Activated naive CD8-positive, alpha-beta T cell treated with anti-CD3 and anti-CD28 coated beads for 36 hours (primary cell): ENCODE data around the gene OSBPL3. TPM values are rescaled to one million over a fixed set of nuclear protein-coding genes. Genes with fewer than 3 reads are reported as not detected.
A peak's percentile ranks its signal among the peaks of the same experiment; 100 is the strongest.

Source experiments
- DNase-seq: peaks from one replicate; pipeline ENCODE4 v3.0.0; 2021
- H3K27ac Mint-ChIP-seq: one replicate; pipeline ENCODE4 v1.8.0; 2022; ENCODE audit warnings: mild to moderate bottlenecking, moderate library complexity, mixed read lengths
- H3K27me3 Mint-ChIP-seq: one replicate; pipeline ENCODE4 v1.8.0; 2022; ENCODE audit warnings: mild to moderate bottlenecking, mixed read lengths
- H3K36me3 Mint-ChIP-seq: one replicate; pipeline ENCODE4 v1.8.0; 2021; ENCODE audit warnings: mild to moderate bottlenecking, mixed read lengths
- H3K4me1 Mint-ChIP-seq: one replicate; pipeline ENCODE4 v1.8.0; 2021; ENCODE audit warnings: mixed read lengths
- H3K4me3 Mint-ChIP-seq: one replicate; pipeline ENCODE4 v1.8.0; 2022; ENCODE audit warnings: mild to moderate bottlenecking, moderate library complexity, mixed read lengths
- H3K9me3 Mint-ChIP-seq: one replicate; pipeline ENCODE4 v1.8.0; 2022; ENCODE audit warnings: mixed read lengths
- total RNA-seq, 2 experiments: library from RNA; stranded (reverse); gene quantifications; one replicate each; pipeline ENCODE4 v1.2.3, GENCODE V29; 2021

Gene OSBPL3
- total RNA-seq, 2 experiments from 2014 or later: 40.8 to 44.1 TPM

GRCh38 chr7:24824896-24825295, 155.1 kb downstream of the OSBPL3 start:
- H3K27ac Mint-ChIP-seq: no peak overlapping the region
- peaks cover 69% of the 10 kb centered on the region for H3K36me3 Mint-ChIP-seq

GRCh38 chr7:24824400-24824799, 155.6 kb downstream of the OSBPL3 start:
- DNase-seq: no peak
- H3K27me3 Mint-ChIP-seq: no peaks in the 10 kb centered on the region
- no peak overlapping the region for H3K4me3 Mint-ChIP-seq
- H3K27ac Mint-ChIP-seq: no peak overlapping the region
- no peaks in the 10 kb centered on the region for H3K9me3 Mint-ChIP-seq
- peaks cover 67% of the 10 kb centered on the region for H3K36me3 Mint-ChIP-seq
- peaks cover 65% of the 10 kb centered on the region for H3K4me1 Mint-ChIP-seq

More at GRCh38 chr7:24824896-24825295, 155.1 kb downstream of the OSBPL3 start:
- Mint-ChIP-seq H3K4me3 (no peak overlapping the region), H3K9me3 (no peaks in the 10 kb centered on the region), H3K27me3 (no peaks in the 10 kb centered on the region), H3K4me1 (peaks cover 63% of the 10 kb centered on the region)
- DNase-seq: no peak

- DNase-seq: no peak
- no peaks in the 10 kb centered on the region for H3K9me3 Mint-ChIP-seq
- H3K4me3 Mint-ChIP-seq: no peak overlapping the region
- H3K27ac Mint-ChIP-seq: peak overlapping the region; percentile 95
- H3K27me3 Mint-ChIP-seq: no peaks in the 10 kb centered on the region
- H3K4me1 Mint-ChIP-seq: peaks cover 53% of the 10 kb centered on the region
- peaks cover 63% of the 10 kb centered on the region for H3K36me3 Mint-ChIP-seq
Observed at GRCh38 chr7:24821754-24822054, 158.3 kb downstream of the OSBPL3 start.

GRCh38 chr7:24821045-24821753, 158.8 kb downstream of the OSBPL3 start:
- H3K36me3 Mint-ChIP-seq: peaks cover 63% of the 10 kb centered on the region
- peak; percentile 83 for DNase-seq
- H3K9me3 Mint-ChIP-seq: no peaks in the 10 kb centered on the region
- H3K27me3 Mint-ChIP-seq: no peaks in the 10 kb centered on the region
- peaks cover 48% of the 10 kb centered on the region for H3K4me1 Mint-ChIP-seq
- peak overlapping the region; percentile 95 for H3K27ac Mint-ChIP-seq
- peak overlapping the region; percentile 45 for H3K4me3 Mint-ChIP-seq

GRCh38 chr7:24820730-24821044, 159.3 kb downstream of the OSBPL3 start:
- Mint-ChIP-seq H3K36me3 (peaks cover 60% of the 10 kb centered on the region), H3K27ac (peak overlapping the region; percentile 95), H3K27me3 (no peaks in the 10 kb centered on the region), H3K4me3 (no peak overlapping the region), H3K9me3 (no peaks in the 10 kb centered on the region), H3K4me1 (peaks cover 42% of the 10 kb centered on the region)
- no peak for DNase-seq

GRCh38 chr7:24819916-24820689, 159.9 kb downstream of the OSBPL3 start:
- no peaks in the 10 kb centered on the region for H3K27me3 Mint-ChIP-seq
- peaks cover 38% of the 10 kb centered on the region for H3K4me1 Mint-ChIP-seq
- peak overlapping the region; percentile 71 for H3K4me3 Mint-ChIP-seq
- DNase-seq: peak; percentile 72
- peaks cover 54% of the 10 kb centered on the region for H3K36me3 Mint-ChIP-seq
- no peaks in the 10 kb centered on the region for H3K9me3 Mint-ChIP-seq
- peak overlapping the region; percentile 95 for H3K27ac Mint-ChIP-seq

GRCh38 chr7:24817339-24817738, 162.6 kb downstream of the OSBPL3 start:
- Mint-ChIP-seq H3K4me3 (no peak overlapping the region), H3K27ac (no peak overlapping the region), H3K27me3 (no peaks in the 10 kb centered on the region), H3K36me3 (peaks cover 39% of the 10 kb centered on the region), H3K4me1 (peaks cover 32% of the 10 kb centered on the region), H3K9me3 (no peaks in the 10 kb centered on the region)
- no peak for DNase-seq

GRCh38 chr7:24816868-24817267, 163.1 kb downstream of the OSBPL3 start:
- Mint-ChIP-seq H3K9me3 (no peaks in the 10 kb centered on the region), H3K27ac (no peak overlapping the region), H3K36me3 (peaks cover 38% of the 10 kb centered on the region), H3K27me3 (no peaks in the 10 kb centered on the region), H3K4me3 (no peak overlapping the region), H3K4me1 (peaks cover 28% of the 10 kb centered on the region)
- DNase-seq: no peak

GRCh38 chr7:24812305-24812945, 167.6 kb downstream of the OSBPL3 start:
- H3K4me1 Mint-ChIP-seq: no peaks in the 10 kb centered on the region
- H3K4me3 Mint-ChIP-seq: no peak overlapping the region
- H3K36me3 Mint-ChIP-seq: peaks cover 35% of the 10 kb centered on the region
- DNase-seq: peak; percentile 16
- no peaks in the 10 kb centered on the region for H3K27me3 Mint-ChIP-seq
- no peaks in the 10 kb centered on the region for H3K9me3 Mint-ChIP-seq
- no peak overlapping the region for H3K27ac Mint-ChIP-seq

GRCh38 chr7:24808518-24808917, 171.5 kb downstream of the OSBPL3 start:
- no peak for DNase-seq
- Mint-ChIP-seq H3K36me3 (peaks cover 31% of the 10 kb centered on the region), H3K4me3 (no peak overlapping the region), H3K9me3 (no peaks in the 10 kb centered on the region), H3K27ac (no peak overlapping the region), H3K4me1 (no peaks in the 10 kb centered on the region), H3K27me3 (no peaks in the 10 kb centered on the region)

- Mint-ChIP-seq H3K4me3 (no peak overlapping the region), H3K36me3 (peaks cover 41% of the 10 kb centered on the region), H3K9me3 (no peaks in the 10 kb centered on the region), H3K4me1 (no peaks in the 10 kb centered on the region), H3K27ac (no peak overlapping the region), H3K27me3 (no peaks in the 10 kb centered on the region)
- no peak for DNase-seq
Observed at GRCh38 chr7:24802300-24802699, 177.7 kb downstream of the OSBPL3 start.

GRCh38 chr7:24801883-24802282, 178.1 kb downstream of the OSBPL3 start:
- H3K4me1 Mint-ChIP-seq: no peaks in the 10 kb centered on the region
- H3K27me3 Mint-ChIP-seq: no peaks in the 10 kb centered on the region
- DNase-seq: no peak
- no peak overlapping the region for H3K27ac Mint-ChIP-seq
- H3K4me3 Mint-ChIP-seq: no peak overlapping the region
- H3K9me3 Mint-ChIP-seq: no peaks in the 10 kb centered on the region
- peaks cover 44% of the 10 kb centered on the region for H3K36me3 Mint-ChIP-seq

- Mint-ChIP-seq H3K4me1 (no peaks in the 10 kb centered on the region), H3K27me3 (no peaks in the 10 kb centered on the region), H3K4me3 (no peak overlapping the region), H3K27ac (no peak overlapping the region), H3K9me3 (no peaks in the 10 kb centered on the region), H3K36me3 (peaks cover 52% of the 10 kb centered on the region)
- DNase-seq: no peak
Observed at GRCh38 chr7:24800667-24801066, 179.3 kb downstream of the OSBPL3 start.

- Mint-ChIP-seq H3K36me3 (peaks cover 55% of the 10 kb centered on the region), H3K4me1 (no peaks in the 10 kb centered on the region), H3K9me3 (no peaks in the 10 kb centered on the region), H3K27ac (no peak overlapping the region), H3K27me3 (no peaks in the 10 kb centered on the region), H3K4me3 (no peak overlapping the region)
- no peak for DNase-seq
Observed at GRCh38 chr7:24800073-24800472, 179.9 kb downstream of the OSBPL3 start.

GRCh38 chr7:24799506-24799905, 180.5 kb downstream of the OSBPL3 start:
- H3K36me3 Mint-ChIP-seq: peaks cover 57% of the 10 kb centered on the region
- H3K27me3 Mint-ChIP-seq: no peaks in the 10 kb centered on the region
- H3K9me3 Mint-ChIP-seq: no peaks in the 10 kb centered on the region
- H3K4me3 Mint-ChIP-seq: no peak overlapping the region
- peaks cover 3% of the 10 kb centered on the region for H3K4me1 Mint-ChIP-seq
- H3K27ac Mint-ChIP-seq: no peak overlapping the region
- no peak for DNase-seq
